Liver (tissue), 9 donors: Measurements from ENCODE around the gene KHK. TPM values are rescaled to one million over a fixed set of nuclear protein-coding genes. Genes with fewer than 3 reads are reported as not detected.
A peak's percentile ranks its signal among the peaks of the same experiment; 100 is the strongest.

ENCODE experiments used
- DNase-seq: peaks from one replicate; pipeline ENCODE4 v3.0.0-alpha.2; 2017; ENCODE audit warnings: low spot score
- H3K27ac ChIP-seq, 2 donors: one replicate each; pipeline ENCODE4 v1.7.0; 2013; ENCODE audit warnings: inconsistent platforms in 2 of 2, low read length in 2 of 2, control low read depth in 1 of 2, low read depth in 1 of 2, mild to moderate bottlenecking in 1 of 2
- H3K27me3 ChIP-seq, 4 donors: one replicate each; pipeline versions ENCODE4 v1.6.1 to v1.7.0; 2013; ENCODE audit warnings: low read length in 3 of 4, inconsistent platforms in 1 of 4, mild to moderate bottlenecking in 1 of 4, moderate library complexity in 1 of 4; ENCODE audit not compliant: control insufficient read depth in 4 of 4, insufficient read depth in 4 of 4
- H3K36me3 ChIP-seq, 4 donors: one replicate each; pipeline versions ENCODE4 v1.6.1 to v1.7.0; 2013; ENCODE audit warnings: low read length in 3 of 4, mild to moderate bottlenecking in 3 of 4, low read depth in 1 of 4, moderate library complexity in 1 of 4; ENCODE audit not compliant: control insufficient read depth in 4 of 4, insufficient read depth in 3 of 4
- H3K4me1 ChIP-seq, 4 donors: one replicate each; pipeline versions ENCODE4 v1.6.1 to v1.7.0; 2013; ENCODE audit warnings: low read length in 3 of 4, mild to moderate bottlenecking in 3 of 4, moderate library complexity in 1 of 4; ENCODE audit not compliant: control insufficient read depth in 4 of 4, insufficient read depth in 4 of 4
- H3K4me3 ChIP-seq, 3 donors: one replicate each; pipeline versions ENCODE4 v1.6.1 to v1.7.0; 2013; ENCODE audit warnings: low read length in 3 of 3, control low read depth in 1 of 3, low read depth in 1 of 3, mild to moderate bottlenecking in 1 of 3
- H3K9ac ChIP-seq, 2 donors: one replicate each; pipeline ENCODE4 v1.7.0; 2013; ENCODE audit warnings: low read length in 2 of 2, mild to moderate bottlenecking in 2 of 2, moderate library complexity in 2 of 2, control low read depth in 1 of 2, low read depth in 1 of 2
- H3K9me3 ChIP-seq, 4 donors: one replicate each; pipeline versions ENCODE4 v1.6.1 to v1.7.0; 2013; ENCODE audit warnings: low read length in 3 of 4; ENCODE audit not compliant: control insufficient read depth in 4 of 4
- CTCF ChIP-seq: fragments of 150-350 bp; IDR thresholded peaks from 2 replicates; pipeline ENCODE4 v1.5.1; 2017; ENCODE audit warnings: improper control_type of control experiment, low read depth, low read length; ENCODE audit not compliant: missing input control
- EGR1 ChIP-seq, 2 donors: IDR thresholded peaks; 2 replicates each; pipeline ENCODE4 v1.6.1; 2016 to 2018; ENCODE audit warnings: antibody characterized with exemption in 2 of 2, low read depth in 2 of 2
- FOXA1 ChIP-seq: IDR thresholded peaks from 2 replicates; pipeline ENCODE4 v1.6.1; 2016; ENCODE audit warnings: antibody characterized with exemption
- FOXA2 ChIP-seq: IDR thresholded peaks from 2 replicates; pipeline ENCODE4 v1.6.1; 2016; ENCODE audit warnings: antibody characterized with exemption
- GABPA ChIP-seq, 2 donors: IDR thresholded peaks in 1 of 2; conservative IDR thresholded peaks in 1 of 2; 2 replicates each; pipeline ENCODE4 v1.6.1; 2016; ENCODE audit warnings: antibody characterized with exemption in 2 of 2, mild to moderate bottlenecking in 1 of 2, moderate library complexity in 1 of 2
- HNF4A ChIP-seq, 2 donors: conservative IDR thresholded peaks; 2 replicates each; pipeline ENCODE4 v1.6.1; 2016; ENCODE audit warnings: antibody characterized with exemption in 2 of 2, mild to moderate bottlenecking in 2 of 2
- NR2F2 ChIP-seq: IDR thresholded peaks from 2 replicates; pipeline ENCODE4 v1.6.1; 2016; ENCODE audit warnings: antibody characterized with exemption
- RAD21 ChIP-seq, 2 donors: IDR thresholded peaks; 2 replicates each; pipeline ENCODE4 v1.6.1; 2016; ENCODE audit warnings: antibody characterized with exemption in 2 of 2, mild to moderate bottlenecking in 2 of 2
- RXRA ChIP-seq, 2 donors: IDR thresholded peaks; 2 replicates each; pipeline ENCODE4 v1.6.1; 2017 to 2018; ENCODE audit warnings: antibody characterized with exemption in 2 of 2, mild to moderate bottlenecking in 1 of 2
- SP1 ChIP-seq: IDR thresholded peaks from 2 replicates; pipeline ENCODE4 v1.6.1; 2018; ENCODE audit warnings: antibody characterized with exemption, mild to moderate bottlenecking
- TAF1 ChIP-seq: conservative IDR thresholded peaks from 2 replicates; pipeline ENCODE4 v1.6.1; 2016; ENCODE audit warnings: antibody characterized with exemption, mild to moderate bottlenecking
- YY1 ChIP-seq: IDR thresholded peaks from 2 replicates; pipeline ENCODE4 v1.6.1; 2016; ENCODE audit warnings: antibody characterized with exemption, mild to moderate bottlenecking
- ZBTB33 ChIP-seq: IDR thresholded peaks from 2 replicates; pipeline ENCODE4 v1.6.1; 2016; ENCODE audit warnings: antibody characterized with exemption
- WGBS: extraction: QIAGEN DNeasy Blood & Tissue Kit; methylation state at CpG from one replicate; pipeline ENCODE4 v1.1.7; 2013; 5-methylcytosine and 5-hydroxymethylcytosine counted together
- polyA plus RNA-seq, 2 donors: library from polyadenylated mRNA; stranded (reverse) in 1 of 2; unstranded in 1 of 2; fragments of 200-250 nt in 1 of 2; fragments of >200 nt in 1 of 2; fragmentation: Nextera tagmentation in 1 of 2; extraction: Ambion mirVana in 1 of 2; gene quantifications; one replicate each; pipeline versions ENCODE4 v1.2.1 to v1.2.3, GENCODE V29; 2013 to 2015
- total RNA-seq, 2 donors: library from RNA; depleted of rRNA; stranded (reverse); fragments of >200 nt; gene quantifications; one replicate each; pipeline ENCODE4 v1.2.3, GENCODE V29; 2014
- TF ChIP-seq, protein P1 (sequence below): IDR thresholded peaks from 2 replicates; pipeline ENCODE4 v1.6.1; 2016; ENCODE audit warnings: antibody characterized with exemption
- donor health status: healthy.
- donor health status: healthy.
- donor health status: healthy.
- donor health status: healthy.
- donor health status: healthy.

The KHK gene
- total and polyA plus RNA-seq, 4 donors: 26.1 to 462 (median 188) TPM

DNA sequence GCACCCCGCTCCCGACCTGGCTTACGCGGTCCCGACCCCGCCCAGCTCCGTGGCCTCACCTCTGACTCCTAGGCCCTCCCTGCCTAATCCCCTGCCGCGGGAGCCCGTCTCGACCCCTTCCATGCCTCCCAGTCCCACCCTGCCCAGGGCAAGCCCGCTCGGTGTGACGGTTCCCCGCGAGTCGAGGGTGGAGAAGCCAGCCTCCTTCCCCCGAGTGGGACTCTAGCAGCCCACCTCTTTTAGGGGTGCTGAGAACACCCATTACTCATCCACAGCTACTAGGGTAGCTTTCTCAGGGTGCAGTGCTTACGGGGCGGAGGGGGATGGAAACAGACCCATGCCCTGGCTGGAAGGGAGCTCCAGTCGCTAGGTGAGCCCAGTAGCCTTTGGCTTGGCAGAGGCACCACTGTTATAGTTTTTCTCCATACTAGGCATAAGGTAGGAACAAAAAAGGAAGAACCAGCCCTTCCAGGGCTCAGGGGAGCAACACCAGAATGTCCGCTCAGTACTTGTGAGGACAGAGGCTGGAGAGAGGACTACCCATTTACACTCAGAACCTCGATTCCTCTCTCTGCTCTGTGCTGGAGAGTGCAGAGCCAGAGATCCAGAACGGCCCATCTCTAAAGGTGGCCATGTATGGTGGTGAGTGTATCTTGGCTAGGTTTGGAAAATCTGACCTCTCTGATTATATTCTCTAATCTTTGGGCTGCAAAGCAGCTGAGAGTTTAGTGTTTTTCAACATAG is 34.5 kb upstream of the KHK start:
- H3K27ac ChIP-seq: peak overlapping the region in 1 of 2 donors; percentile 77
- peak overlapping the region; percentile 72 to 84 (median 83) for H3K4me3 ChIP-seq
- H3K9me3 ChIP-seq: no peaks in the 10 kb centered on the region
- peaks cover 6 to 24% (median 14%) of the 10 kb centered on the region in 4 donors for H3K4me1 ChIP-seq
- DNase-seq: no peak
- H3K9ac ChIP-seq: no peak overlapping the region
- peaks cover 0 to 18% (median 16%) of the 10 kb centered on the region in 4 donors for H3K36me3 ChIP-seq
- H3K27me3 ChIP-seq: no peaks in the 10 kb centered on the region
- 7% methylated on average over 24 of the region's 24 CpGs for WGBS
- TF ChIP-seq HNF4A (conservative IDR thresholded peaks at IDR 0.05) (no peak), FOXA2 (no peak), RAD21 (IDR thresholded peaks at IDR 0.05) (no peak), CTCF (no peak), FOXA1 (no peak), RXRA (IDR thresholded peaks at IDR 0.05) (no peak), SP1 (no peak), EGR1 (IDR thresholded peaks at IDR 0.05; ENCODE audit: low read depth in 2 of 2) (no peak), GABPA (IDR thresholded peaks at IDR 0.05 in 1 of 2, conservative IDR thresholded peaks at IDR 0.05 in 1 of 2) (no peak), TAF1 (no peak)
- TF ChIP-seq, protein P1, sequence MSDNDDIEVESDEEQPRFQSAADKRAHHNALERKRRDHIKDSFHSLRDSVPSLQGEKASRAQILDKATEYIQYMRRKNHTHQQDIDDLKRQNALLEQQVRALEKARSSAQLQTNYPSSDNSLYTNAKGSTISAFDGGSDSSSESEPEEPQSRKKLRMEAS: no peak

- H3K9me3 ChIP-seq: no peaks in the 10 kb centered on the region
- no peak overlapping the region for H3K27ac ChIP-seq
- H3K27me3 ChIP-seq: no peaks in the 10 kb centered on the region
- H3K9ac ChIP-seq: no peak overlapping the region
- peaks cover 6 to 24% (median 14%) of the 10 kb centered on the region in 4 donors for H3K4me1 ChIP-seq
- no peak for DNase-seq
- TF ChIP-seq RAD21 (IDR thresholded peaks at IDR 0.05): no peak
- no peak for TF ChIP-seq FOXA1
- no peak for TF ChIP-seq YY1
- no peak for TF ChIP-seq NR2F2
- no peak for TF ChIP-seq RXRA (IDR thresholded peaks at IDR 0.05)
- TF ChIP-seq TAF1: no peak
- no peak for TF ChIP-seq ZBTB33
- TF ChIP-seq HNF4A (conservative IDR thresholded peaks at IDR 0.05): no peak
- H3K36me3 ChIP-seq: peaks cover 0 to 18% (median 16%) of the 10 kb centered on the region in 4 donors
- H3K4me3 ChIP-seq: no peak overlapping the region
- WGBS: 87% methylated on average over 11 of the region's 11 CpGs
Measured at GRCh38 chr2:27053321-27053720, 33.3 kb upstream of the KHK start.
